SK-N-SH treated with all-trans-retinoic acid at 6 μM for 48 hours (cell line): ENCODE results near the gene CDK4.

Source experiments
- ATAC-seq: fragments of 200-7000 bp; cut with Tn5 transposase; 3 replicates; pipeline ENCODE4 v1.9.1; 2020; ENCODE audit warnings: mild to moderate bottlenecking, moderate library complexity
- ARNTL ChIP-seq: fragments of 450-650 bp; formaldehyde crosslinking; IDR thresholded peaks from 2 replicates; pipeline ENCODE4 v1.5.0; 2020; ENCODE audit warnings: low read depth, mild to moderate bottlenecking, moderate library complexity, borderline replicate concordance
- BACH2 ChIP-seq: fragments of 250-450 bp; sonication (Bioruptor Pico); IDR thresholded peaks from 2 replicates; pipeline ENCODE4 v1.9.0; 2021; ENCODE audit warnings: mild to moderate bottlenecking, borderline replicate concordance
- CSDC2 ChIP-seq: fragments of 250-450 bp; sonication (Bioruptor Pico); IDR thresholded peaks from 2 replicates; pipeline ENCODE4 v1.5.0; 2020; ENCODE audit warnings: mild to moderate bottlenecking, moderate library complexity
- ESRRG ChIP-seq: fragments of 250-450 bp; sonication (Bioruptor Pico); IDR thresholded peaks from 2 replicates; pipeline ENCODE4 v1.6.1; 2021; ENCODE audit warnings: mild to moderate bottlenecking
- GLIS3 ChIP-seq: fragments of 250-450 bp; sonication (Bioruptor Pico); IDR thresholded peaks from 2 replicates; pipeline ENCODE4 v1.5.0; 2020; ENCODE audit warnings: mild to moderate bottlenecking, moderate library complexity
- ISL1 ChIP-seq: fragments of 250-450 bp; sonication (Bioruptor Pico); IDR thresholded peaks from 2 replicates; pipeline ENCODE4 v2.1.2; 2022; ENCODE audit warnings: mild to moderate bottlenecking, moderate library complexity
- OSR1 ChIP-seq: fragments of 250-450 bp; sonication (Bioruptor Pico); IDR thresholded peaks from 2 replicates; pipeline ENCODE4 v1.8.0; 2022; ENCODE audit warnings: moderate library complexity, mild to moderate bottlenecking, inconsistent platforms
- RARB ChIP-seq: fragments of 250-450 bp; sonication (Bioruptor Pico); IDR thresholded peaks from 2 replicates; pipeline ENCODE4 v1.8.0; 2021; ENCODE audit warnings: mild to moderate bottlenecking, moderate library complexity
- SNAI2 ChIP-seq: fragments of 250-450 bp; sonication (Bioruptor Pico); IDR thresholded peaks from 2 replicates; pipeline ENCODE4 v1.5.0; 2020; ENCODE audit warnings: mild to moderate bottlenecking, moderate library complexity
- TCF4 ChIP-seq: fragments of 250-450 bp; sonication (Bioruptor Pico); IDR thresholded peaks from 2 replicates; pipeline ENCODE4 v1.8.0; 2021; ENCODE audit warnings: mild to moderate bottlenecking, moderate library complexity, borderline replicate concordance
- TOX ChIP-seq: fragments of 250-450 bp; sonication (Bioruptor Pico); IDR thresholded peaks from 2 replicates; pipeline ENCODE4 v1.8.0; 2021; ENCODE audit warnings: mild to moderate bottlenecking, moderate library complexity, borderline replicate concordance
- ZC3H10 ChIP-seq: fragments of 250-450 bp; sonication (Bioruptor Pico); IDR thresholded peaks from 2 replicates; pipeline ENCODE4 v1.5.1; 2021; ENCODE audit warnings: mild to moderate bottlenecking, moderate library complexity
- ZFP3 ChIP-seq: fragments of 250-450 bp; sonication (Bioruptor Pico); IDR thresholded peaks from 2 replicates; pipeline ENCODE4 v1.5.0; 2020; ENCODE audit warnings: mild to moderate bottlenecking, moderate library complexity
- ZFP30 ChIP-seq: fragments of 450-650 bp; formaldehyde crosslinking; IDR thresholded peaks from 2 replicates; pipeline ENCODE4 v1.5.0; 2022; ENCODE audit warnings: mild to moderate bottlenecking, moderate library complexity
- ZNF565 ChIP-seq: fragments of 450-650 bp; formaldehyde crosslinking; conservative IDR thresholded peaks from 2 replicates; pipeline ENCODE4 v1.5.0; 2020; ENCODE audit warnings: low read depth, mild to moderate bottlenecking, moderate library complexity
- ZNF70 ChIP-seq: fragments of 450-650 bp; formaldehyde crosslinking; IDR thresholded peaks from 2 replicates; pipeline ENCODE4 v1.5.0; 2020; ENCODE audit warnings: mild to moderate bottlenecking, moderate library complexity
- ZNF8 ChIP-seq: fragments of 450-650 bp; formaldehyde crosslinking; IDR thresholded peaks from 2 replicates; pipeline ENCODE4 v1.5.0; 2020; ENCODE audit warnings: mild to moderate bottlenecking, moderate library complexity
- TF ChIP-seq, protein P1 (sequence below): fragments of 250-450 bp; sonication (Bioruptor Pico); IDR thresholded peaks from 2 replicates; pipeline ENCODE4 v1.5.0; 2020; ENCODE audit warnings: mild to moderate bottlenecking, moderate library complexity
- TF ChIP-seq, protein P2 (sequence below): fragments of 250-450 bp; sonication (Bioruptor Pico); IDR thresholded peaks from 2 replicates; pipeline ENCODE4 v1.8.0; 2020; ENCODE audit warnings: mild to moderate bottlenecking, moderate library complexity, borderline replicate concordance
- TF ChIP-seq, protein P3 (sequence below): fragments of 250-450 bp; sonication (Bioruptor Pico); IDR thresholded peaks from 2 replicates; pipeline ENCODE4 v1.8.0; 2021; ENCODE audit warnings: low read depth, mild to moderate bottlenecking, moderate library complexity, borderline replicate concordance
- TF ChIP-seq, protein P4 (sequence below): fragments of 250-450 bp; sonication (Bioruptor Pico); IDR thresholded peaks from 2 replicates; pipeline ENCODE4 v1.5.1; 2021; ENCODE audit warnings: mild to moderate bottlenecking, moderate library complexity

CDK4 gene

DNA sequence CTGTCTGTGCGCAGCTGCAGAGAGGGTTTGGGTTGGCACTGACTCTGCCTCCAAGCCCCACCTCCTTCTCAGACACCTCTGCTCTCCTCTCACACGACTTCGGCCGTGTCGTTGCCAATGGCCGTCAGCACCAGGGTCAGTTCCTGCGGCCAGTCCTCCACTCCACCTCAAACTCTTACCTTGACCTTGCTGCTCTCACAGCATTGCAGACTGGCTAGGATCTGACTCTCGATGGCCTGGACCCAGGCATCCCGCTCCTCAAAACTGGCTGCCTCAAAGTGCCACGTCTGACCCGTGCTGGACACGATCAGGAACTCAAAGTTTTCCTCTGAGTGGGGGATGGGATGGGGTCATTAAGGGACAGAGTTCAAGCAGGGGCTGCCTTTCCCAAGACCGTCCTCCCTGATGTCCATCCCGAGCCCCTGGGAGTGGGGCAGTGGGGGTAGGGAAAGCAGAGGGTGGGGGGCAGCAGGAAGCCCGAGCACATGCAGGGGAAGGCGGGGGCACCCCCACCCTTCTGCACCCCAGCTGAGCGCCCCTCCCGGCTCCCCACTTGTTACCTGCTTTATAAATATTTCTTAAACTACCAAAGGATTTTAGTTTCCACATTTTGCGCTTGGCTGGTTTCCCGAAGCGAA is 24.2 kb downstream of the CDK4 start (continued):
- TF ChIP-seq, protein P1, sequence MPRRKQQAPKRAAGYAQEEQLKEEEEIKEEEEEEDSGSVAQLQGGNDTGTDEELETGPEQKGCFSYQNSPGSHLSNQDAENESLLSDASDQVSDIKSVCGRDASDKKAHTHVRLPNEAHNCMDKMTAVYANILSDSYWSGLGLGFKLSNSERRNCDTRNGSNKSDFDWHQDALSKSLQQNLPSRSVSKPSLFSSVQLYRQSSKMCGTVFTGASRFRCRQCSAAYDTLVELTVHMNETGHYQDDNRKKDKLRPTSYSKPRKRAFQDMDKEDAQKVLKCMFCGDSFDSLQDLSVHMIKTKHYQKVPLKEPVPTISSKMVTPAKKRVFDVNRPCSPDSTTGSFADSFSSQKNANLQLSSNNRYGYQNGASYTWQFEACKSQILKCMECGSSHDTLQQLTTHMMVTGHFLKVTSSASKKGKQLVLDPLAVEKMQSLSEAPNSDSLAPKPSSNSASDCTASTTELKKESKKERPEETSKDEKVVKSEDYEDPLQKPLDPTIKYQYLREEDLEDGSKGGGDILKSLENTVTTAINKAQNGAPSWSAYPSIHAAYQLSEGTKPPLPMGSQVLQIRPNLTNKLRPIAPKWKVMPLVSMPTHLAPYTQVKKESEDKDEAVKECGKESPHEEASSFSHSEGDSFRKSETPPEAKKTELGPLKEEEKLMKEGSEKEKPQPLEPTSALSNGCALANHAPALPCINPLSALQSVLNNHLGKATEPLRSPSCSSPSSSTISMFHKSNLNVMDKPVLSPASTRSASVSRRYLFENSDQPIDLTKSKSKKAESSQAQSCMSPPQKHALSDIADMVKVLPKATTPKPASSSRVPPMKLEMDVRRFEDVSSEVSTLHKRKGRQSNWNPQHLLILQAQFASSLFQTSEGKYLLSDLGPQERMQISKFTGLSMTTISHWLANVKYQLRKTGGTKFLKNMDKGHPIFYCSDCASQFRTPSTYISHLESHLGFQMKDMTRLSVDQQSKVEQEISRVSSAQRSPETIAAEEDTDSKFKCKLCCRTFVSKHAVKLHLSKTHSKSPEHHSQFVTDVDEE (CRISPR knock-in tag), result no peak
- no peak for TF ChIP-seq TOX (CRISPR knock-in tag)

DNA sequence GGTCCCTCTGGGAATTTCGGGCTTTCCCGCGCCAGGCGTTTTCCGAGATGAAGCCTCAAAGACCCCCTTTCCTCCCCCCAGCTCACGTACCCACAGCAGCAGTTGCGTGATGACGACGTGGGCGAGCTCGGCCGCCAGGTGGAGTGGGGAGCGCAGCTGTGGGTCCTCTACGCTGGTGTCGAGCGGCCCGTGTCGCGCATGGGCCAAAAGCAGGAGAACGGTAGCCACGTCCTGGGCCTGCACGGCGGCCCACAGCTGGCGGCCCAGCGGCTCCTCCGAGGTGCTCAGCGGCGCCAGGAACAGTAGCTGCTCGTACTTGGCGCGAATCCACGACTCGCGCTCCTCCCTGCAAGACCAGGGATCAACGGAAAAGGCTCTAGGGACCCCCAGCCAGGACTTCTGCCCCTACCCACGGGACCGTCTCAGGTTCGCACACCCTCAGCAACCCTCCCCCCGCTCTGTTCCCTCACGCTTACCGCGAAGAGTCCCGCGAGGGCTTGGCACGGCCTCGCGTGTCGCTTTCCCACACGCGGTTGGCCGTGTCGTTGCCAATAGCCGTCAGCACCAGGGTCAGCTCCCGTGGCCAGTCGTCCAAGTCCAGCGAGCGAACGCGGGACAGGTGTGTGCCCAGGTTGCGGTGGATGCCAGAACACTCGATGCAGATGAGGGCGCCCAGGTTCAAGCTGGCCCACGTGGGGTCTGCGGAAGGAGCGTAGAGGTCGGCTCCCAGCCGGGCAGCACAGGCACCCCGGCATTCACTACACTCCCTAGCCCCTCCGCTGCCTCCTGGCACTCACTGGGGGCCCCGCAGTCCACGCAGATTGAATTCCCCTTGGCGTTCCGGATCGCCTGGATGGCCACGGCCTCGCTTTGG is 25.0 kb downstream of the CDK4 start:
- no peak for TF ChIP-seq SNAI2 (CRISPR knock-in tag)
- ATAC-seq, result no peak

DNA sequence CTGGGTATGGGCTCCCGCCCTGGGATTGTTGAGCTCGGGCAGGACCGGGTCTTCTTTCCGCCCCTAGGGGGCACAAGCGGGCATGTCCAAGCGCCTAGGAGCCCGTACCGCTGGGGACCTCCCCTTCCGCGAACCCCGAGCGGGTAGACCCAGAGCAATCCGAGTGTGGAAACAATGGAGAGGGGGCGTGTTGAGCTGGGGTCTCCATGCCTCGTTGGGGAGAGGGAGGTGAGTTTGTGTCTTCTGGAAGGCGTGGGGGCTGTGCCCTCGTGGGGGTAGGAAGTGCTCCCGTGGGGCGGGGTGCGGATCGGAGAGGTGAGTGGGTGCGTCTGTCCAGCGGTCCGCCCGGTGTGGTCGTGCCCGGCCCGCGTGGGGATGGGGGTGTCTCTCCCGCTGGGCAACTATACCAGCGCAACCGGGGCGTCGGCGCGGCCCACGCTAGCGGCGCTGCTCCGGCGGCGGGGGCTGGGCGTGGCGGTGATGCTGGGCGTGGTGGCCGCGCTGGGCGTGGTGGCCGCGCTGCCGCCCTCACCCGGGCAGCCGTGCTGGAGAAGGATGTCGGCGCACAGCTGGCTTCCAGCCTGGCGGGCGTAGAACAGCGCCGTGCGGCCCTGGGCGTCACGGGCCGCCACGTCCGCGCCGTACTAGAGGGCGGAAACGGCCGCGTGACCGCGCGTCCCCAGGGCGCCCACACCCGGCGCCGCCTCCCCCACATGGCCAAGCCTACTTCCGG is 25.8 kb downstream of the CDK4 start:
- TF ChIP-seq SNAI2 (CRISPR knock-in tag), result no peak
- TF ChIP-seq TCF4 (CRISPR knock-in tag), result no peak
- no peak for TF ChIP-seq ARNTL (CRISPR knock-in tag)
- no peak for TF ChIP-seq ISL1 (CRISPR knock-in tag)
- TF ChIP-seq, protein P1 (CRISPR knock-in tag), result no peak
- no peak for TF ChIP-seq CSDC2 (CRISPR knock-in tag)
- TF ChIP-seq OSR1 (CRISPR knock-in tag), result no peak
- TF ChIP-seq ZC3H10 (CRISPR knock-in tag), result no peak
- TF ChIP-seq ZNF565, result no peak
- TF ChIP-seq ZNF8 (CRISPR knock-in tag), result no peak
- TF ChIP-seq GLIS3 (CRISPR knock-in tag), result no peak
- no peak for TF ChIP-seq ZFP3 (CRISPR knock-in tag)
- TF ChIP-seq RARB, result no peak
- TF ChIP-seq ZFP30 (CRISPR knock-in tag), result no peak
- TF ChIP-seq BACH2 (CRISPR knock-in tag), result no peak
- TF ChIP-seq, protein P2, sequence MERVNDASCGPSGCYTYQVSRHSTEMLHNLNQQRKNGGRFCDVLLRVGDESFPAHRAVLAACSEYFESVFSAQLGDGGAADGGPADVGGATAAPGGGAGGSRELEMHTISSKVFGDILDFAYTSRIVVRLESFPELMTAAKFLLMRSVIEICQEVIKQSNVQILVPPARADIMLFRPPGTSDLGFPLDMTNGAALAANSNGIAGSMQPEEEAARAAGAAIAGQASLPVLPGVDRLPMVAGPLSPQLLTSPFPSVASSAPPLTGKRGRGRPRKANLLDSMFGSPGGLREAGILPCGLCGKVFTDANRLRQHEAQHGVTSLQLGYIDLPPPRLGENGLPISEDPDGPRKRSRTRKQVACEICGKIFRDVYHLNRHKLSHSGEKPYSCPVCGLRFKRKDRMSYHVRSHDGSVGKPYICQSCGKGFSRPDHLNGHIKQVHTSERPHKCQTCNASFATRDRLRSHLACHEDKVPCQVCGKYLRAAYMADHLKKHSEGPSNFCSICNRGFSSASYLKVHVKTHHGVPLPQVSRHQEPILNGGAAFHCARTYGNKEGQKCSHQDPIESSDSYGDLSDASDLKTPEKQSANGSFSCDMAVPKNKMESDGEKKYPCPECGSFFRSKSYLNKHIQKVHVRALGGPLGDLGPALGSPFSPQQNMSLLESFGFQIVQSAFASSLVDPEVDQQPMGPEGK, result no peak
- TF ChIP-seq, protein P3, sequence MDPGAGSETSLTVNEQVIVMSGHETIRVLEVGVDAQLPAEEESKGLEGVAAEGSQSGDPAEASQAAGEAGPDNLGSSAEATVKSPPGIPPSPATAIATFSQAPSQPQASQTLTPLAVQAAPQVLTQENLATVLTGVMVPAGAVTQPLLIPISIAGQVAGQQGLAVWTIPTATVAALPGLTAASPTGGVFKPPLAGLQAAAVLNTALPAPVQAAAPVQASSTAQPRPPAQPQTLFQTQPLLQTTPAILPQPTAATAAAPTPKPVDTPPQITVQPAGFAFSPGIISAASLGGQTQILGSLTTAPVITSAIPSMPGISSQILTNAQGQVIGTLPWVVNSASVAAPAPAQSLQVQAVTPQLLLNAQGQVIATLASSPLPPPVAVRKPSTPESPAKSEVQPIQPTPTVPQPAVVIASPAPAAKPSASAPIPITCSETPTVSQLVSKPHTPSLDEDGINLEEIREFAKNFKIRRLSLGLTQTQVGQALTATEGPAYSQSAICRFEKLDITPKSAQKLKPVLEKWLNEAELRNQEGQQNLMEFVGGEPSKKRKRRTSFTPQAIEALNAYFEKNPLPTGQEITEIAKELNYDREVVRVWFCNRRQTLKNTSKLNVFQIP (CRISPR knock-in tag), result no peak
- TF ChIP-seq ZNF70 (CRISPR knock-in tag), result no peak
- no peak for TF ChIP-seq ESRRG (CRISPR knock-in tag)
- TF ChIP-seq, protein P4, sequence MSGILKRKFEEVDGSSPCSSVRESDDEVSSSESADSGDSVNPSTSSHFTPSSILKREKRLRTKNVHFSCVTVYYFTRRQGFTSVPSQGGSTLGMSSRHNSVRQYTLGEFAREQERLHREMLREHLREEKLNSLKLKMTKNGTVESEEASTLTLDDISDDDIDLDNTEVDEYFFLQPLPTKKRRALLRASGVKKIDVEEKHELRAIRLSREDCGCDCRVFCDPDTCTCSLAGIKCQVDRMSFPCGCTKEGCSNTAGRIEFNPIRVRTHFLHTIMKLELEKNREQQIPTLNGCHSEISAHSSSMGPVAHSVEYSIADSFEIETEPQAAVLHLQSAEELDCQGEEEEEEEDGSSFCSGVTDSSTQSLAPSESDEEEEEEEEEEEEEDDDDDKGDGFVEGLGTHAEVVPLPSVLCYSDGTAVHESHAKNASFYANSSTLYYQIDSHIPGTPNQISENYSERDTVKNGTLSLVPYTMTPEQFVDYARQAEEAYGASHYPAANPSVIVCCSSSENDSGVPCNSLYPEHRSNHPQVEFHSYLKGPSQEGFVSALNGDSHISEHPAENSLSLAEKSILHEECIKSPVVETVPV, result no peak
- TF ChIP-seq, all 23 proteins: peak for 0
- ATAC-seq, result peak; percentile 96
